Measurements from ENCODE around the gene BOC. TPM values are rescaled to one million over a fixed set of nuclear protein-coding genes. Genes with fewer than 3 reads are reported as not detected.

Gene BOC
- total and polyA plus RNA-seq, 2 donors from 2014 or later: 6.1 to 22.2 TPM

GRCh38 chr3:113275929-113276750 lies 64.8 kb downstream of the BOC start:
- Histone ChIP-seq H3K27ac (ENCODE audit: low read depth in 2 of 2, low read length in 2 of 2) (peak overlapping the region; percentile 0 to 48), H3K4me3 (ENCODE audit: low read length in 3 of 3) (peak overlapping the region in 2 of 3 donors; percentile 16 to 24), H3K4me1 (ENCODE audit: control insufficient read depth in 2 of 3, insufficient read depth in 2 of 3, low read depth in 1 of 3, low read length in 3 of 3) (peaks cover 4 to 5% (median 5%) of the 10 kb centered on the region in 3 donors), H3K27me3 (ENCODE audit: control insufficient read depth, insufficient read depth, low read length) (no peaks in the 10 kb centered on the region), H3K36me3 (ENCODE audit: control insufficient read depth in 2 of 3, insufficient read depth in 3 of 3, low read length in 3 of 3) (no peaks in the 10 kb centered on the region), H3K9ac (ENCODE audit: low read length in 3 of 3) (no peak overlapping the region), H3K9me3 (ENCODE audit: control insufficient read depth in 2 of 3, insufficient read depth in 1 of 3, low read length in 3 of 3) (no peaks in the 10 kb centered on the region)
- intact Hi-C loops (cut with DNase I): no loop called here
- no peak for TF ChIP-seq CTCF (IDR thresholded peaks at IDR 0.05; ENCODE audit: borderline replicate concordance, extremely low read depth, insufficient read depth)
- FAIRE-seq (no peak), DNase-seq (peak in 4 of 5 donors; percentile 53 to 80 (median 77))

- Histone ChIP-seq H3K9ac (ENCODE audit: low read length in 3 of 3) (no peak overlapping the region), H3K4me1 (ENCODE audit: control insufficient read depth in 2 of 3, insufficient read depth in 2 of 3, low read depth in 1 of 3, low read length in 3 of 3) (peaks cover 4 to 5% (median 5%) of the 10 kb centered on the region in 3 donors), H3K27me3 (ENCODE audit: control insufficient read depth, insufficient read depth, low read length) (no peaks in the 10 kb centered on the region), H3K27ac (ENCODE audit: low read depth in 2 of 2, low read length in 2 of 2) (peak overlapping the region; percentile 0 to 4), H3K9me3 (ENCODE audit: control insufficient read depth in 2 of 3, insufficient read depth in 1 of 3, low read length in 3 of 3) (no peaks in the 10 kb centered on the region), H3K4me3 (ENCODE audit: low read length in 3 of 3) (peak overlapping the region in 2 of 3 donors; percentile 16 to 24), H3K36me3 (ENCODE audit: control insufficient read depth in 2 of 3, insufficient read depth in 3 of 3, low read length in 3 of 3) (peaks cover 0 to 3% (median 0%) of the 10 kb centered on the region in 3 donors)
- DNase-seq (peak in 1 of 5 donors; percentile 18), FAIRE-seq (no peak)
- no peak for TF ChIP-seq CTCF (IDR thresholded peaks at IDR 0.05; ENCODE audit: borderline replicate concordance, extremely low read depth, insufficient read depth)
- intact Hi-C loops (cut with DNase I): no loop called here
Measured at GRCh38 chr3:113276751-113277080, 65.4 kb downstream of the BOC start.

- no peak overlapping the region for H3K27ac ChIP-seq (ENCODE audit: low read depth in 2 of 2, low read length in 2 of 2)
- DNase-seq: peak in 1 of 5 donors; percentile 10
Measured at GRCh38 chr3:113277414-113277813, 66.1 kb downstream of the BOC start.

More at GRCh38 chr3:113277414-113277813, 66.1 kb downstream of the BOC start:
- Histone ChIP-seq H3K36me3 (ENCODE audit: control insufficient read depth in 2 of 3, insufficient read depth in 3 of 3, low read length in 3 of 3) (peaks cover 0 to 3% (median 0%) of the 10 kb centered on the region in 3 donors), H3K4me1 (ENCODE audit: control insufficient read depth in 2 of 3, insufficient read depth in 2 of 3, low read depth in 1 of 3, low read length in 3 of 3) (peaks cover 4 to 5% (median 5%) of the 10 kb centered on the region in 3 donors), H3K9me3 (ENCODE audit: control insufficient read depth in 2 of 3, insufficient read depth in 1 of 3, low read length in 3 of 3) (no peaks in the 10 kb centered on the region), H3K4me3 (ENCODE audit: low read length in 3 of 3) (no peak overlapping the region), H3K27me3 (ENCODE audit: control insufficient read depth, insufficient read depth, low read length) (no peaks in the 10 kb centered on the region), H3K9ac (ENCODE audit: low read length in 3 of 3) (no peak overlapping the region)
- intact Hi-C loops (cut with DNase I): no loop called here
- no peak for FAIRE-seq
- TF ChIP-seq CTCF (IDR thresholded peaks at IDR 0.05; ENCODE audit: borderline replicate concordance, extremely low read depth, insufficient read depth): no peak

Data from kidney (tissue), 14 donors.